NCI-H1092 (cell line): ENCODE data around the gene CXCR5.

Experiments
- DNase-seq: peaks from one replicate; lab custom pipeline; 2025; lab: John Stamatoyannopoulos, UW

CXCR5 gene

DNA sequence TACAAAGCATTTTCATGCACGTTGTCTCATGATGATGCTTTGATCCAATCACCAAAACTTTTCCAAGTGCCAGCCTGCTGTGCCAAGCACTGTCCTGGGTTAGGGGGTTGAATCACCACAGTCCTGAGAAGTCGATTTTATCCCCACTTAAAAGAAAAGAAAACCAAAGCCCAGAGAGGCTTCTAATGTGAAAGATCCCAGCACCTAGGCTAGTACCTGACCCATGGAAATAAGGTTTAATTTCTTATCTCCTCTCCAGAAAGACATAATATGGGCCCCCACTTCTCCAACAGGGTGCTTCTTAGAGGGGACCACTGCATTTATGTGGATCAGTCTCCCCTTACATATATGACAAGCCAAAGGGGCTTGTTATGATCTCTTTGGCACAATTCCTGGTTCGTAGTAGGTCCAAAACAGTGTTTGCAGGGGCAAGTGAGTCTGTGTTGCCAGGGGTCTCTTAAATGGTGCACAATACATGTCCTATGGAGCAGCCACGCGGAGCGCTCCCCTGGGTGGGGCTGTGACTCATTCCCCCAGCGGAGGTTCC, 43.9 kb downstream of the CXCR5 start:
- DNase-seq: no peak

DNA sequence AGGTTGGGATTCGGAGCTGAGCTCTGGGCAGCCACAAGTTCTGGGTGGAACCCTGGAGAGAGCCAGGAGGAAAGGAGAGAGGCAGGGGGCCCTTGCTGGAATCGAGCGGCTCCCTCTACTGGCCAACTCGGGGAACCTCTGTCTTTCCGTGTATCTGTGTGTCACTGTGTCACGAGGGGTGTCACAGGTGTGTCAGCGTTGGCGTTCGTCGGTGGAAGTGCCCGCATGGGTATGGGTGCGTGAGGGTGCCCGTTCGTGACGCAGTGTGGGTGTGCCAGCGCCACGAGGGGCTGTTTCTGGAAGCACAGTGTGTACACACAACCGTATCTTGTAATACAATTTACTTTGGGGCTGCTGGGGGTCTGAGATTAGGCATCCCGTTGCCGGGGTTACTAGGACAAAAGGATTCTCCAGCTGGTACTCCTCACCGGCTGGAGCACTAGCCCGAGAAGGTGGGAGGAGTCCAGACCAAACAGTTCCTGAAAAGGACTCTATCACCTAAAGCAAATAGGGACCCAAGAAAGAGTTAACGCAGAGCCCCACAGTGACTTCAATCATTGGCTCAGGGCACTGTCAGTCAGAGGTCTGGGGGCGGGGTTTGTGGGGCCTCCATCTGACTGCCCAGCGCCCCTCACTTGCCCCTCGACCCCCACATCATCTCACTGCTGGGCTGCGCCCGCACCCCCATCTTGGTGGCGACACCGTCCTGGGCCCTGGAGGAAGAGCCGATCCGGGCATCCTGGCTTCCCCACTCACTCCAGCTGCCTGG, 44.6 kb downstream of the CXCR5 start:
- peak; percentile 83 for DNase-seq

DNA sequence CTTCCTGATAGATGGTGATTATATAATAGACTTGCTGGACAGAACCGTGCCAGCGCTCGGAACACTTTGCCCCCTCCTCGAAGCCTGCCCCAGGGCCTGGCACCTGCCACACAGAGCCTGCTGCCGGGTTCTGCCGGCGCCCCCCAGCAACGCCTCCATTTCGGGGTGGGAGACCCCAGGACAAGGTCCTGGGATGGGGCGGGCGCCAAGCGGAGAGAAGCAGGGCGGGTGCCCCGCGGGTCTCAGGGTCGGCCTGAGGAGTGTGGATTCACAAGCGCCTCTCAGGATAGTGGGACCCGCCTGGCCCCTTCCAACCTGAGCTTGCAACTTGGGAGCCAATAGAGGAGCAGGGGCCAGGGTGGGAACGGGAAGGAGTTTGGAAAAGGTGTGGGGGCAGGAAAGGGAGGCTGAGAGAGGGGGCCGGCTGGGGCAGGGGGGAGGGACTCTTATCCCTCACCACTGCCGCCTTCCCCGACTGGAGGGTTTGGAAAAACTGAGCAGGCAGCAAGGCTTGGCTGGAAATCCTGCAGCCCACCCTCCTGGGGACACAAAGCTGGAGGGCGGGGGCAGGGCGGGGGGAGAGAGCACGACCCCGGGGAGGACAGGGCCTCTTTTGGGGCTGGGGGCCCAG, 45.3 kb downstream of the CXCR5 start:
- peak; percentile 65 for DNase-seq

DNA sequence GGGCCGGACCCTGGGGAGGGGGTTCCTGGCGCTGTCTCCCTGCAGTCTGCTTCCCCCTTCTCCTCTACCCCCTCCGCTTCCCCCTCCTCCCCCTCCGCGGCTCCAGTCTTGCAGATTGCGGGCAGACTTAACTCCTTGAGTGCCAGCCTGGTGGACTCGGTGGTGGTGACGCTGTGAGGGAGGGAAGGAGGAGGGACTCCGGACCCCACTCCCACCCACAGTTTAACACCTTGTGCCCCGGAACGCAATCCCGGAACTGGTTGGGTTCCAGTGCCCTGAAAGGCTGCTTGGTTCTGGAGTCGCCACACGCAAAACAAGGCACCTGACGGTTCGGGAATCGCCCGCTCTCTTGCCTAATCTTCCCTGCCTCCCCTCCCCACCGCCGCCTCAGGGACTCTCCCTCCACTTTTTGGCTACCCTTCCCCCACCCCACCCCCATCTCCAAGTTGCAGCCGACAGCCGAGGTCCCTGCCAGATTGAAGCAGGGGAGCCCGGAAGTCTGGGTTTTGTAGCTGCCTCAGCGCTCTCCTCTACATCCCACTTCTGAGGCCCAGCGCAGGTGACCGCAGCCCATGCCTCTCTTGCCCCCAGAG, 45.9 kb downstream of the CXCR5 start:
- peak; percentile 52 for DNase-seq

DNA sequence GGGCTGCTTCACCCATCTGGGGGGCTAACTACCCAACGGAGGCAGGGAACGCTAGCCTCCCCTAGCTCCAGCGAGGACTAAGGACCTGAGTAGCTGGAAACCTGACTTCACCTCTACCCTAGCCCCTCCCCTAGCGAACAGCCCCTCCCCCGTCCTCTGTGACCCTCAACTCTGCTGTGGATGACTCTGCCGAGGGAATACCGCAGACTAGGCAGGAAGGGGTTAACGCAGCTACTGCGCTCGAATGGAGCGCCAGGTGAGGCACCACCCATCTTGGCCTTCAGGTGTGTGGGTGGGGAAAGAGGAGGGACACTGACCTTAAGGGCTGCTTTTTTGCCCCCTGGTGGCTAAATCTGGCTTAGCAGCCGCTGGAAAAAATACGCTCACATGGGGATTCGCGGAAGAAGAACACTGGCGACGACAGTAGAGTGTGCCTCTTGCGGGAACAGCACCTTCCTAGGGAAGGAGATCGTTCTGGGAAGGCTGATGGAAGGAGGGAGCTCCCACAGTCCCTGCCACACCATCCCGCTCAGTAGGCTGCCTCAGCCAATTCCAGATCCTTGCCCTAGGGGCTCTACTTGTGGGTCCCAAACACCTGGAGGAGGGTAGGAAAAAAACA, 46.5 kb downstream of the CXCR5 start:
- DNase-seq: peak; percentile 76

DNA sequence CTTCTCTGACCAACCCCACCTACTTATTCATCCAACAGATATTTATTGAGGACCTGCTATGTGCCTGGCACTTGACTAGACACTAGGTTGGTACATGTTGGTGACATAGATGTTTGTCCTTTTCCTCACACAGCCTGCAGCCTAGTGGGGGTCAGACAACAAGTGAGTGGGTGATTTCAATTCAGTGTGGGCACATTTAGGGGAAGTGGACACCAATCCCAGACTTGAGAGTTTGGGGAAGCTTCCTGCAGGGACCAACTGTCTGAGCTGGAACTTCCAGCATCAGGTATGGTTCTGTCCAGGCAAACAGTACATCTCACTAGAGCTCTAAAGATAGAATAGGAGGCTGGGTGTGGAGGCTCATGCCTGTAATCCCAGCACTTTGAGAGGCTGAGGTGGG, 47.9 kb downstream of the CXCR5 start:
- no peak for DNase-seq

DNA sequence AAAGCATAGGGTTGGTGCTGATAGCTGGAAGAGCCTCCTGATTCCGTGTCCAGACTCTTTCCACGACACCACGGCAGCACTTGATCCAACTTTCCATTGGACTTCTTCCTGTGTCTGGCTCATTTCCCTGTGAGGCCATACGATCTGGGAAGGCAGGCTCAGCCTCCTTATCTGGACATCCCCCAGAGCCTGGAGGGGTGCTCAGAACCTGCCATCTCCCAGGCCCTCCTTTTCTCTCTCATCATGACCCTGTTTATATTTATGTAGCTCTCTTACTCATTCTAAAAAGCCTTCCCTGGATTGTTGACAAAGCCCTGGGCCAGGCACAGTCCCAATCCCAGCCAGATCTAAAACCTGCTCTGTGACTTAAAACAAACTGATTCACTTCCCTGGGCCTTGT, 49.8 kb downstream of the CXCR5 start:
- no peak for DNase-seq

DNA sequence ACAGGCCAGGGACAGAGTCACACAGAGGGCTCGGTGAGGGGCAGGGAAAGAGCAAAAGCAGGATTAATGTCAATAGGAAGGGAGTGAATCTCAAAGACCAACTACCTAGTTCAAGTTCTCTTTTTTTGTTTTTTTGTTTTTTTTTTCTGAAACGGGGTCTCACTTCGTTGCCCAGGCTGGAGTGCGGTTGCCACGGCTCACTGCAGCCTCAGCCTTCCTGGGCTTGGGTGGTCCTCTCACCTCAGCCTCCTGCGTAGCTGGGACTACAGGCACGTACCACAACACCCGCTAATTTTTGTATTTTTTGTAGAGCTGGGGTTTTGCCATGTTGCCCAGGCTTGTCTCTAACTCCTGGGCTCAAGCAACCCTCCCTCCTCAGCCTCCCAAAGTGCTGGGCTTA, 51.7 kb downstream of the CXCR5 start:
- DNase-seq: no peak

DNA sequence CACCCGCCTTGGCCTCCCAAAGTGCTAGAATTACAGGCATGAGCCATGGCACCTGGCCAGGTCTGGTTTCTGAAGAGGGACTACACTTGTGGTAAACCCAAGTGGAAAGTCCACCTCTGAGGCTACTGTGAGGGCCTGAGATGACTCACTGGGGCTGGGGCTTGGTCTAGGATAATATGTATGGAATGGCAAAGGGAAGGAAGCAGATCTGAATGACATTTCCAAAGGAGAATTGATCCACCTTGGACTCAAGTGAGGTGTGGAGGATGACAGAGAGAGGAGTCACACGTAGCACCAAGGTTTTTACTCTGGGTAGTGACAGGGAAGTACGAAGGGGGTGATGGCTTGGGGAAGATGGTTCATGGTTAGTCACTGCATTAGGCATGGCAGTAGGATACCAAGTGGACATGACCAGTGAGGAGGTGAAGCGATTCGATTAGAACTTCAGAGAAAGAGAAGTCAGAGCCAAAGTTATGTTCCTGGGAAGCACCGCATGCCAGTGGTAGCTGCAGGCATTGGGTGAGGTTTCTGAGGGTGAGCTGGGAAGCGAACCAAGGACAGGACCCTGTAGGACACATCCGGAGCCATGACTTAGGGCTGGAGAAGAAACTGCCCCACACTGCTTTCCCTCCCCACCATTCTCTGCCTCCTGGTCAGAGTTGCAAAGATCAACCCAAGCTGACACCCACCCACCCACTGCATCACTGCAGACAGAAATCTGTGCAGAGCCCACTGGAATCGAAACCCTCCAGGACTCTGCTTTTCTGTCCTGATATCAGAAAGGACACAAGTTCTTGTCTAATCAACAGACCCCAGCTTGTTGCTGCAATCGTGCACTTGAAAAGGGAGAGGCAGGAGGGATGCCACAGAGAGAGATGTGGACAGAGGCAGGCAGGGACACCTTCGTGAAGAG, 55.1 kb downstream of the CXCR5 start:
- DNase-seq: no peak

DNA sequence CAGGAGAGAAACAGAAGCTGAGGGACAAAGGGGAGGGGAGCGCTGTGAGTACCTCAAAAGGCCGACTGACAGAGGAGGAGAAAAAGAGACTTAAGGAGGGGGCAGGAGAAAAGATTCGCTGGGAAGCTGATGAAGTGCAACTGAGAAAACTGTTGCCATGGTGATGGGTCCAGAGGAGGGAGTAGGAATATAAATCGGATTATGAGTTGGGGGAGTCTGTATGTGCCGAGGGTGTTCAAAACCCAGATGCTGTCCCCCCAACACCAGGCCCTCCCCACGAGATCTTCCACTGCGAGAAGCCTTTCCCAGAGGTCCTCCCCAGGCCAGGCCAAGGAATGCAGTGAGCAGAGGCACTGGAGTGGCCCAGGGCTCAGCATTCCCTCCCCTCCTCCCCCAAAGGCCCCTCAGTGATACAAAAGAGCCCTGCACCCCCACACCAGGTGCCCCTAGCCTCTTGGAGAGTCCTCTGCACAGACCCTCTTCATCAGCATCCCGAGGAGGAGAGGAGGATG, 55.8 kb downstream of the CXCR5 start:
- DNase-seq: no peak

DNA sequence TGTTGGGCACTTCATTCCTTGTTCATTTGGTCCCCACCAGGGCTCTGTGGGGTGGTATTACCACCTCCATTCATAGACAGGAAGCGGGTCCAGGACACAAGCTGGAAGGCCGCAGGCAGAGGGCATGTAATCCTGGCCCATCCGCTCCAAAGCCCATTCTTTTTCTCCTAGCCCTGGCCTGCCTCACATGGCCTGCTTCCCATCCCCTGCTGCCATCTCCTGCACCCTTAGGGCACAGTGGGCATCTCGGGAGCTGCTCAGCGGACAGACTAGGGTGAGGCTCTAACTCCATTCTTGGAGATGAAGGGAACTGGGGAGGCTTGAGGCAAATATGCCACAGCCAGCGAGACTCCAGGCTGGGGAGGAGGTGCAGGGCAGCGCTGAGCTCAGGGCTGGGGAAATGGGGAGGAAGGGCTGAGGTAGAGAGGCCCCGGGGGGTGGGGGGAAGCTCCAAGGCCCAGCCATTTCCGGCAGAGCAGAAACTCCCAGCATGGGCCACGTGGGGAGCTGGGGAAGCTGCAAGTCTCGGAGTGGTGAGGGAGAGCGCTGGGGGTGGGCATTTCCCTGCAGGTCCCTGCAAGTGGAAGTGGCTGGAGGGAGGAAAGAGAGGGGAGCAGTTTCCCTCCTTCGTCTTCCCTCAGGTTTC, 56.4 kb downstream of the CXCR5 start:
- no peak for DNase-seq

DNA sequence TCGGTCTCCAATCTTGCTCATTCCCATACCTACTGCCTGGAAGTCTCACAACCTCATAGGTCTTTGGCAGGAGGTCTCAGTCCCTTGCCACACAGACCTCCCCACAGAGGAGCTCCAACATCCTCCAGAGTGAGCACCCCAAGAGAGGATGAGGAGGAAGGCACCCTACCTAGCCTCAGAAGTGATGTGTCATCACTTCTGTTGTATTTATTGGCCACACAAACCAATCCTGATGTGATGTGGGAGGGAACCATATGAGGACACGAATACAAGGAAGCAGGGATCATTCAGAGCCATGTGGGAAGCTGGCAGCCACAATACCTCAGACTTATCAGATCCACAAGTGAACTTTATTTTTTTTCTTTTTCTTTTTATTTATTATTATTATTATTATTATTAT, 63.4 kb downstream of the CXCR5 start:
- DNase-seq: no peak
